Right lobe of liver (tissue), 4 donors: ENCODE data around the gene BST1.

ENCODE experiments used
- POLR2A ChIP-seq: fragments of 450-650 bp; IDR thresholded peaks from one replicate; pipeline ENCODE4 v1.6.1; 2017; ENCODE audit warnings: antibody characterized with exemption, mild to moderate bottlenecking
- TF ChIP-seq, protein P1 (sequence below), 4 donors: fragments of 200-600 bp in 3 of 4; fragments of 450-650 bp in 1 of 4; IDR thresholded peaks; one replicate each; pipeline versions ENCODE4 v1.5.1 to v1.8.0; 2016 to 2022; ENCODE audit warnings: antibody characterized with exemption in 4 of 4, mild to moderate bottlenecking in 2 of 4
- donor health status: DM: no; HTN: no; CAD: no.
- donor health status: DM: no; HTN: no; CAD: no.
- donor health status: DM: no; HTN: yes; CAD: no.

DNA sequence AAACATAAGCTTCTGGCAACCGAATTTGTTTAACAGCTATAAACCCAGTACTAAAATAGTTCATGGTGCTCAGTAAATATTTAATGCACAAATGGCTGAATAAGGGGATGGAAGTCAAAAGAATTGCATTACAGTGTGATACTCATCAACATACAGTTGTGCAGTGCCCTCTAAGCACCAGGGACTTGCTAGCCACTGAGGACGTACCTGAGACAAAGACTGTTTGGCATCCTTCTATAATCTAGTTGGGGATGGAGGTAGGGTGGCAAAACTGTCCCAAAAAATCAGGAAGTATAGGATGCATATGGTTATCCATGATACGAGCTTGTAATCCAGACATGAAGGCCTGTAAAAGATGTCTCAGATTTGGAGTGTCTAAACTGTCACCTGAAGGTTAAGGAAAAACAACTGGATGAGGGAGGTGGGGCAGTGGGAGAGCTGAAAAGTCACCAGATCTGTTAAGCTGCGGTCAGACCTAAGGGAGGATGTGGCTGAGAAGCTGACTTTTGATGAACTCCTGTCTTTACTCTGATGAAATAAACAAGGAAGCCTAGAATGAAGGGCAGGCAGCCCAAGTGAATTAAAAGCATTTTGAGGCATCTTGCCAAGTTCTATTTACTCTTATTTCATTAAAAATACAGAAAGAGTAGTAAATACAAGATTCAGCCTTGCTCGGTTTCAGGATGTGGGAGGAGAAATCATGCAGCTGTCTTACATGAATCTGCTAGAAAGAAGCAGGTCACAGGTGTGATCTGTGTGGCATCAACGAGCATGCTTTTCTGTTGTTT is 63.2 kb downstream of the BST1 start:
- TF ChIP-seq, protein P1, sequence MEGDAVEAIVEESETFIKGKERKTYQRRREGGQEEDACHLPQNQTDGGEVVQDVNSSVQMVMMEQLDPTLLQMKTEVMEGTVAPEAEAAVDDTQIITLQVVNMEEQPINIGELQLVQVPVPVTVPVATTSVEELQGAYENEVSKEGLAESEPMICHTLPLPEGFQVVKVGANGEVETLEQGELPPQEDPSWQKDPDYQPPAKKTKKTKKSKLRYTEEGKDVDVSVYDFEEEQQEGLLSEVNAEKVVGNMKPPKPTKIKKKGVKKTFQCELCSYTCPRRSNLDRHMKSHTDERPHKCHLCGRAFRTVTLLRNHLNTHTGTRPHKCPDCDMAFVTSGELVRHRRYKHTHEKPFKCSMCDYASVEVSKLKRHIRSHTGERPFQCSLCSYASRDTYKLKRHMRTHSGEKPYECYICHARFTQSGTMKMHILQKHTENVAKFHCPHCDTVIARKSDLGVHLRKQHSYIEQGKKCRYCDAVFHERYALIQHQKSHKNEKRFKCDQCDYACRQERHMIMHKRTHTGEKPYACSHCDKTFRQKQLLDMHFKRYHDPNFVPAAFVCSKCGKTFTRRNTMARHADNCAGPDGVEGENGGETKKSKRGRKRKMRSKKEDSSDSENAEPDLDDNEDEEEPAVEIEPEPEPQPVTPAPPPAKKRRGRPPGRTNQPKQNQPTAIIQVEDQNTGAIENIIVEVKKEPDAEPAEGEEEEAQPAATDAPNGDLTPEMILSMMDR (IDR thresholded peaks at IDR 0.05): no peak
- no peak for TF ChIP-seq POLR2A
